HG03280 (cell line): ENCODE data around the gene DNMBP.
"Not testable (repeated sequence)": the region's sequence is repeated elsewhere in the genome, so short reads cannot be mapped to it uniquely, and the experiment has no call there.

Experiments
- ATAC-seq: cut with Tn5 transposase; IDR thresholded peaks from one replicate; pipeline ENCODE4 v1.9.1; 2021; ENCODE audit warnings: mild to moderate bottlenecking, moderate library complexity; ENCODE audit not compliant: unreplicated experiment

Gene DNMBP

DNA sequence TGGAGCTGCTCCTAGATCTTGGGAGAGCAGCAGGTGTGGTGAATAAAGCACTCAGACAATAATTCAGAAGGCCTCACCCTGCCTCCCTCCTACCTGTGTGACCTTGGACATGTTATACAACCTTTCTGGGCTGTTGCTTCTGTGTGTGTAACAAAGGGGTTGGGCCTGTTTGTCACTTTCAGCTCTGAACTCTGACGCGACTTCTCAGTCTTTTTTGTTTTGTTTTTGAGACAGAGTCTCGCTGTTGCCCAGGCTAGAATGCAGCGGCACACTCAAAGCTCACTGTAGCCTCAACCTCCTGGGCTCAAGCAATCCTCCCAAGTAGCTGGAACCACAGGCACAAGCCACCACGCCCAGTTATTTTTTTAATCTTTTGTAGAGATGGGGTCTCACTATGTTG lies 89.3 kb downstream of the DNMBP start:
- no peak for ATAC-seq

DNA sequence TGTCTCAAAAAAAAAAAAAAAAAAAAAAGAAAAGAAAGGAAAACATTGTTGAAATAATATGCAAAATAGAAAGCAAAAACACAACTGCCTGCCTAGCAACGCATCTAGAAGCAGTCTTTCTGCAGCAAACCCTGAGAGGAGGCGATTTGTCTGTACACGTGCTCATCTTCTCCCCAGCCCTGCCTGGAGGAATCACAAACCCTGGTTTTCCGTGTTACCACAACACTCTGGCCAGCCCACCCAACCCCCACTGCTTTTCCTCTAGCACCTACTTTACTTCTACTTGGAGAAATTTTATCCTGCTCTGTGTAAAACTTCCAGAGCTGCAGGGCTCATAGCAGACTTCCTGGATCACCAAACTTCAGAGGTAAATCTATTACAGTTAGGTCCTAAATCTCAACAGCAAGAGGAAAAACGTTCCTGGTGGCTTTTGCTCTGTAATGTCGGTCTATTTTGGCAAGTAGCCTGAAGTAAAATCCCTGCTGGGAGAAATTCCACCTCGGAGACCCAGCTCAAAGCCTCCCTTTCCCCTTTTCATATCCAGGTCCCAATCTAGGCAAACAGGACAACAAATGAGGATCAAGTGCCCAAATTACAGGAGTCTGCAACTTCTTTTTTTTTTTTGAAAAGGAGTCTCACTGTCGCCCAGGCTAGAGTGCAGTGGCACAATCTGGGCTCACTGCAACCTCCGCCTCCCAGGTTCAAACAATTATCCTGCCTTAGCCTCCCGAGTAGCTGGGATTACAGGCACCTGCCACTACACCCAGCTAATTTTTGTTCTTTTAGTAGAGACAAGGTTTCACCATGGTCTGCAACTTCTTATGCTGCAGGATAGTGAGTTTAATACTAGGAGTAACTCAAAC lies 91.6 kb downstream of the DNMBP start:
- ATAC-seq, result no peak

- ATAC-seq, result no peak
Observed at GRCh38 chr10:99916776-99917175, 93.0 kb downstream of the DNMBP start.

DNA sequence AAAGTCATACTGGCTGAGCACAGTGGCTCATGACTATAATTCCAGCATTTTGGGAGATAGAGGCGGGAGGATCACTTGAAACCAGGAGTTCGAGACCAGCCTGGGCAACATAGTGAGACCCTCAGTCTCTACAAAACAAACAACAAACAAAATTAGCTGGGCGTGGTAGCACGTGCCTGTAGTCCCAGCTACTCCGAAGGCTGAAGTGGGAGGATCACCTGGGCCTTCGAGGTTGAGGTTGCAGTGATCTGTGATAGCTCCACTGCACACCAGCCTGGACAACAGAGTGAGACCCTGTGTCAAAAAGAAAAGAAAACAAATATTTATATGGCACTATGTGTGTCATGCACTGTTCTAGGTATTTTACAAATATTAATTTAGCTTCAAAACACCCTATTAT lies 94.3 kb downstream of the DNMBP start:
- ATAC-seq, result no peak

- ATAC-seq, result no peak
Observed at GRCh38 chr10:99914236-99914635, 95.5 kb downstream of the DNMBP start.

DNA sequence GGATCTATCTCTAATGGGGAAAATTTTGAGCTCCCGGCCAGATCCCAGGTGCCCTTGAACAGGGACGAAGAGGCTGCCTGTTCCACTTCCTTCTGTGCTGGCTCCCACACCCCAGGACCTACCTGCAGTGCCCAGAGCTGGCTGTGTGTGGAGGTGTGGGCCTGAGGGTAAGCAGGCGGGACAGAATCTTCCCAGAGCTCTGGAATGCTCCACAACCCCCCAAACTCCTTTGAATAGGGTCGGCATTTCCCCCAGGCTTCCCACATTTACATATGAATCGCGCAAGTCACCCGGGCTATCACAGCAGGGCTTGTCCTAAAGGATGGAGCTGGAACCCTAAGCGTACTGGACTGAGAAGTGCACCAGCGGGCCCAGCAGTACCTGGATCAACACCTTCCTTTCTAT lies 95.9 kb downstream of the DNMBP start:
- no peak for ATAC-seq

DNA sequence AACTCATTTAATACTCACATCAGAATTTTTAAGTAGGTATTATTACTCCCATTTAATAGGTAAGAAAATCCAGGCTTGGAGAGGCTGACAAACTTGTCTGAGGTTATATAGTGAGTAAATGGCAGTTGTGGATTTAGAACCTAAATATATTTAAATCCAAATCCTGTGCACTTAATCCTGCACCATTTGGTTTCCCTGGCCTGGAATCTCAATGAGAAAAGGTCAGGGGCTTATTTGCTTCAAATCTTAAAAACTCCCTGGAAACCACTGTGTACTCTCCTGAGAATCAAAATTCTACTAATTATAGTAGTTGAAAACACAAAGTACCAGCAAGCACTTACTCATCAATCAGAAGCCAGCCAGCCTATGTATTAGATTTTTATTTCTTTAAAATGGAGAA lies 97.7 kb downstream of the DNMBP start:
- ATAC-seq, result no peak

- ATAC-seq, result no peak
Observed at GRCh38 chr10:99908512-99908911, 101.2 kb downstream of the DNMBP start.

DNA sequence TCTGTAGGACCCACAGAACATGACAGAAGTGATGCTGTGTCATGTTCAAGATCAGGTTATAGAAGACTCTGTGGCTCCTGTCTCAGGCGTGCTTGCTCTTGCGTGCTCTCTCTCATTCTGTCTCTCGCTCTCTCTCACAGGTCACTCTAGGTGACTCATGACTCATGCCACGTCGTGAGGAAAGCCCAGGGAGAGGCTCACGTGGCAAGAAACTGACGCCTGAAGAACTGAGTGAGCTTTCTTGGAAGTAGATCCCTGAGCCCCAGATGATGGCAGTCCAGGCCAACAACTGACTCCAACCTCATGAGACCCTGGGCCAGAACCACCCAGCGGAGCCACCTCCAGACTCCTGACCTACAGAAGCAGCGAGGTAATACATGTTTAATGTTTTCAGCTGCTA lies 103.3 kb downstream of the DNMBP start:
- ATAC-seq, result no peak

DNA sequence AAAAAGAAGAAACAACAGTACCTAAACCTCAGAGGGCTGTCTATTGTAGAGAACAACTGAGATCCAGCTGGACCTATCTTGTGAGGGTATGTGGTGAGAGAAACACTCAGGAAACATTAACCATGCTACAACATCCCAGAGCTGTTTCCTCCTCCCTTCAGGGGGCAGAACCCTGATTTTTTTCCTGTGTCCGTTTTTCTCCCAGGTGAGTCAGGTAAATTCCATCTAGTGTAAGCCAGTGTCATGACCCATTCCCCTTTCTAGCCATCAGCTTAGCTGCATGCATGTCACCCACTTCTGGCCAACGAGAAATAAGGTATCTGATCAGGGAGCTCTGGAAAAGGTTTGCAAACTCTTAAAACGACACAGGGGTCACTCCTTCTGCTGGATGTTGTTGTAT lies 103.8 kb downstream of the DNMBP start:
- ATAC-seq, result no peak

DNA sequence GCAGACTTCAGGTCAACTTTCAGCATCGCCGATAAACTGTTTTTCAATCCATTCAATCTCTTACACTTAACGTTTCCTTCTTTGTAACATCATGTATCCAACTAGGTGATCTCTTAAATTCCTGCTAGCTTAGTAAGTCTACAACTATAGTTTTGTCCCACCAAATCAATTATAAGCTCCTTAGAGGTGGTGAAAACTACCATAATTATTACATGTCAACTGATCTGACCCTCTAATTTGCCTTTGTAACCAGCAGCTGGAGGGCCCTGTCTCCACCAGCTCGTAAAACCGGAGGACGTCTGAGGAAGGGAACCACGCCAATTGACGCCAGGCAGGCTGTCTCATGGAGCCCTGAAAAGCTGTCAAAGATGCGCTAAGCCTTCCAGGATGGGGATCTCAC lies 113.9 kb downstream of the DNMBP start:
- ATAC-seq, result no peak

DNA sequence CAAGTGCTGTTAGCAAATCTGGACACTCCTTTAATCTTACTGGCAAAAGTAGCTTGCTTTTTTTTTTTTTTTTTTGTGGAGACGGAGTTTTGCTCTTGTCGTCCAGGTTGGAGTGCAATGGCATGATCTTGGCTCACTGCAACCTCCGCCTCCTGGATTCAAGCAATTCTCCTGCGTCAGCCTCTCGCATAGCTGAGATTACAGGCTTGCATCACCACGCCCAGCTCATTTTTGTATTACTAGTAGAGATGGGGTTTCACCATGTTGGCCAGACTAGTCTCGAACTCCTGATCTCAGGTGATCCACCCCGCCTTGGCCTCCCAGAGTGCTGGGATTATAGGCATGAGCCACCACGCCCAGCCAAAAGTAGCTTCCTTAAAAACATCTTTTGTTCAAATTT lies 114.7 kb downstream of the DNMBP start:
- not testable (repeated sequence) for ATAC-seq

GRCh38 chr10:99894613-99895012 lies 115.1 kb downstream of the DNMBP start:
- no peak for ATAC-seq

DNA sequence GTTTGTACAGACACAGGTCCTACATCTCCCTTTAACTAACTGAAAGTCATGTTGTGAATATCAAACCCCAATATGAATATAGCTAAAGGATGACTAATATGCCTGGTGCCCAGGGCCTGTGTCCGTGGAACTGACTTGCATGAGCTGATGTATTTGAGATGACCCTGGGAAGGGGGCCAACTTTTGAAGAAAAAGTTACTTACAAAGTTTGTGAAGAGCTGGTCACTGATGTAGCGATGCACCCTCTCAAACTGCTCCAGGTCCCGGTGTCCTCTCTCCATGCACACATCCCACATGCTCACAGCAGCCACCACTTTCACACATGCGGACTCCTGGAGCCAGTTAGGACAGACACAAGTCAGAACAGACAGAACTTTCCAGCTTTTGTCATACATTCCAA lies 121.1 kb downstream of the DNMBP start:
- ATAC-seq, result no peak

- ATAC-seq, result no peak
Observed at GRCh38 chr10:99883523-99883922, 126.2 kb downstream of the DNMBP start.

DNA sequence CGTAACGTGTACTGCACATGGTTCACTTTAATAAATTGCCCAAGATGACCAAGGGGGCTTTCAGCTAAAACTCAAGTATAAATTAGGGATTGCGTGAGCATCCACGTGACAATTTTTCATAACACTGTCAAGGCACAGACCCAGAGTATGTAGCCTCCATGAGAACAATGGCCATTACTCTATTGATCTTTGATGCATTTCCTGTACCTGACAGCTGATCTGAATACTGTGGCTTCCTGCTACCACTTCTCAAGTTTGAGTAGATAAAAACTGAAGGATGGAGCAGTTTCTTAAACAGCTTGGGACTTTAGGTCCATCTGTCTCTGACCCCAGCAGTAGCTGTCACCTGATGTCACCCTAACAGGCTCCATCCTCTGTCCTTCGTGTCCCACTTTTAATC lies 128.4 kb downstream of the DNMBP start:
- no peak for ATAC-seq

GRCh38 chr10:99880080-99880835 lies 129.5 kb downstream of the DNMBP start:
- no peak for ATAC-seq

DNA sequence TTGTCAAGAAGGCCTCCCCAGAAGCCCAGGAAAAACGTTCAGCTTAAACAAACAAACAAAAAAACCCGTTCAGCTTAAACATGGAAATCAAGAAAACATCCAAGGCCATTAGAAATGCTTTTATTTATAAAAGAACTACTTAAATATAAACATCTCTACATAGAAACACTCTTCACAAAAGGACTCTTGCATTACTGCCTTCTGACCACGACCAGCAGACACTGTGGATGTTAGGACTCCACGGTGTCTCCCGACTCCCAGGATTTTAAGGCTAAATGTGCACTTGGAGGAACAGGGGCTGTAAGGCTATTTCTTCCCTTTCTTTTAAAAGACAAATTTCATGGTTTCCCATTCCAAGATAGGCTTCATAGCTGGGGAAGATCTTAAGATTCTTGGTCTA lies 134.3 kb downstream of the DNMBP start:
- no peak for ATAC-seq

GRCh38 chr10:99874341-99875085 lies 135.2 kb downstream of the DNMBP start:
- no peak for ATAC-seq

- ATAC-seq, result no peak
Observed at GRCh38 chr10:99873846-99874245, 135.9 kb downstream of the DNMBP start.

GRCh38 chr10:99872367-99873162 lies 137.2 kb downstream of the DNMBP start:
- ATAC-seq, result no peak
